ENCODE measurements around the gene JAG2. TPM values are rescaled to one million over a fixed set of nuclear protein-coding genes. Genes with fewer than 3 reads are reported as not detected.
A peak's percentile ranks its signal among the peaks of the same experiment; 100 is the strongest.

Gene JAG2
- total and polyA plus RNA-seq, 7 donors = 10.6 to 34.0 (median 25.9) TPM

GRCh38 chr14:105165134-105165704 is 3.4 kb downstream of the JAG2 start:
- ATAC-seq = peak in 1 of 4 donors; percentile 10
- 37 to 46% (median 41%) methylated on average over 10 of the region's 10 CpGs for WGBS, 3 donors
- Histone ChIP-seq H3K36me3 (ENCODE audit: insufficient read depth in 1 of 2, low read depth in 1 of 2) (no peaks in the 10 kb centered on the region), H3K4me3 (peak overlapping the region; percentile 40), H3K9me3 (no peaks in the 10 kb centered on the region), H3K27ac (peak overlapping the region; percentile 82), H3K4me1 (peaks cover 70% of the 10 kb centered on the region), H3K27me3 (ENCODE audit: insufficient read depth in 3 of 3, low read length in 2 of 3) (no peaks in the 10 kb centered on the region)
- DNase-seq = no peak
- TF ChIP-seq CTCF (IDR thresholded peaks at IDR 0.05) = no peak
- intact Hi-C loops (cut with DNase I) = loop anchor here in 1 of 2 donors (5.0 kb wide), 1 partner anchor 73 kb away; no protein-coding TSS in a partner anchor

- peaks cover 58% of the 10 kb centered on the region for H3K4me1 ChIP-seq
- no peak overlapping the region for H3K27ac ChIP-seq
- no peak for TF ChIP-seq CTCF (IDR thresholded peaks at IDR 0.05)
- no peaks in the 10 kb centered on the region for H3K36me3 ChIP-seq (ENCODE audit: insufficient read depth in 1 of 2, low read depth in 1 of 2)
- ATAC-seq = no peak
- DNase-seq = no peak
- intact Hi-C loops (cut with DNase I) = no loop called here
- H3K9me3 ChIP-seq = no peaks in the 10 kb centered on the region
- WGBS, 3 donors = 64 to 74% (median 68%) methylated on average over 14 to 18 of the region's 18 CpGs
- H3K27me3 ChIP-seq (ENCODE audit: insufficient read depth in 3 of 3, low read length in 2 of 3) = no peaks in the 10 kb centered on the region
- H3K4me3 ChIP-seq = no peak overlapping the region
These were observed 5.4 kb downstream of the JAG2 start for GRCh38 chr14:105163040-105163742.

GRCh38 chr14:105162669-105162979 is 6.0 kb downstream of the JAG2 start:
- H3K4me3 ChIP-seq = no peak overlapping the region
- no peak for ATAC-seq
- no peaks in the 10 kb centered on the region for H3K9me3 ChIP-seq
- intact Hi-C loops (cut with DNase I) = no loop called here
- H3K4me1 ChIP-seq = peaks cover 58% of the 10 kb centered on the region
- WGBS, 3 donors = 90 to 93% (median 91%) methylated on average over 2 of the region's 2 CpGs
- no peaks in the 10 kb centered on the region for H3K27me3 ChIP-seq (ENCODE audit: insufficient read depth in 3 of 3, low read length in 2 of 3)
- H3K27ac ChIP-seq = no peak overlapping the region
- DNase-seq = no peak
- no peak for TF ChIP-seq CTCF (IDR thresholded peaks at IDR 0.05)
- H3K36me3 ChIP-seq (ENCODE audit: insufficient read depth in 1 of 2, low read depth in 1 of 2) = peaks cover 0 to 1% of the 10 kb centered on the region in 2 donors

- H3K36me3 ChIP-seq (ENCODE audit: insufficient read depth in 1 of 2, low read depth in 1 of 2) = peaks cover 0 to 6% of the 10 kb centered on the region in 2 donors
- no peaks in the 10 kb centered on the region for H3K9me3 ChIP-seq
- peaks cover 57% of the 10 kb centered on the region for H3K4me1 ChIP-seq
- no peak for TF ChIP-seq CTCF (IDR thresholded peaks at IDR 0.05)
- no peak overlapping the region for H3K4me3 ChIP-seq
- no peak overlapping the region for H3K27ac ChIP-seq
- no peaks in the 10 kb centered on the region for H3K27me3 ChIP-seq (ENCODE audit: insufficient read depth in 3 of 3, low read length in 2 of 3)
- intact Hi-C loops (cut with DNase I) = no loop called here
- ATAC-seq (peak in 2 of 4 donors; percentile 16 to 25), DNase-seq (no peak)
- WGBS, 3 donors = 85 to 88% (median 88%) methylated on average over 9 to 10 of the region's 10 CpGs
These were observed 6.5 kb downstream of the JAG2 start for GRCh38 chr14:105161964-105162668.
